IPS-20b (cell line): ENCODE measurements around the gene GPRIN1.

Source experiments
- H3K27ac ChIP-seq: one replicate; pipeline ENCODE4 v1.5.1; 2013; ENCODE audit warnings: low read length
- H3K27me3 ChIP-seq: 2 replicates; pipeline ENCODE4 v1.6.1; 2013; ENCODE audit warnings: mild to moderate bottlenecking, low read length, inconsistent platforms; ENCODE audit not compliant: insufficient read depth
- H3K36me3 ChIP-seq: 2 replicates; pipeline ENCODE4 v1.6.1; 2013; ENCODE audit warnings: low read depth, mild to moderate bottlenecking, inconsistent platforms, low read length, moderate library complexity; ENCODE audit not compliant: insufficient read depth
- H3K4me1 ChIP-seq: 2 replicates; pipeline ENCODE4 v1.6.1; 2013; ENCODE audit warnings: mild to moderate bottlenecking, control low read depth, inconsistent platforms, low read length, moderate library complexity; ENCODE audit not compliant: insufficient read depth
- H3K4me3 ChIP-seq: 2 replicates; pipeline ENCODE4 v1.5.1; 2013; ENCODE audit warnings: mild to moderate bottlenecking, low read length, inconsistent platforms
- H3K9ac ChIP-seq: 2 replicates; pipeline ENCODE4 v1.6.1; 2013; ENCODE audit warnings: low read depth, mild to moderate bottlenecking, inconsistent platforms, low read length, moderate library complexity
- H3K9me3 ChIP-seq: 2 replicates; pipeline ENCODE4 v1.6.1; 2013; ENCODE audit warnings: mild to moderate bottlenecking, low read depth, low read length, inconsistent platforms; ENCODE audit not compliant: insufficient read depth

The GPRIN1 gene

DNA sequence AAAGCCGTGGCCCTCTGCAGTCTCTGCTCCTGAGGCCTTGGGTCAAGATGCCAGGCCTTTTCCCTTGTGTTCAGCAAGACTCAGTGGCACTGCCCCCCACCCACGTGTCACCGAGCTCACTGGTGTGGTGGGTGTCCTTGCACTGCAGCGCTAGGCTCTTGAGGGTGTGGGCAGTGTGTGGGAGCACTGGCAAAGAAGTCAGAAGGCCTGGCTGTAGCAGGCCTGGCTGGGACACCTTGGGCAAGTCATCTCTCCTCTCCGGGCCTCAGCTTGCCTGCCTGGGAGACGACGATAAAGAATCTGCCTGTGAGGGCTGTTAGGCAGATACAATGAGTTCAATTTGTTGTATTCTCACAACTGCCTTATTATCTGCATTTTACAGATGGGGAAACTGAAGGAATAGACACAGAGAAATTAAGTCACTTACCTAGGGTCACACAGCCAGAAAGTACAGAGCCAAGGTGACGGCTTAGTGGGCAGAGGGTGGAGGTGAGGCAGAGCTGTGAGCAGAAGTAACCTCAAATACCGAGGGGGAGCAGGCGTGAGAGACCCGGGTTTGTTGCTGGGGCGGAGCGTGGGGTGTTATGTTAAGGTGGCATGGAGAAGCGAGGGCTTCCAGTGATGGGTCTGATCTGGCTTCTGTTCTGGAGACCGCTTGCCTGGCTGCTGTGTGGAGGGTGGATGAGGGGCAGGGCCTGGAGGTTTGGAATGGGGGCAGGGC, 38.7 kb upstream of the GPRIN1 start:
- peak overlapping the region; percentile 90; the same call in 1 of the 2 replicates for H3K9ac ChIP-seq
- no peak overlapping the region for H3K27ac ChIP-seq
- peak overlapping the region; percentile 87; the same call in 1 of the 2 replicates for H3K4me3 ChIP-seq

GRCh38 chr5:176647843-176648473, 38.0 kb upstream of the GPRIN1 start:
- peak overlapping the region; percentile 87 for H3K4me3 ChIP-seq
- H3K9me3 ChIP-seq = no peaks in the 10 kb centered on the region
- H3K36me3 ChIP-seq = peaks cover 5% of the 10 kb centered on the region; the same call in 1 of the 2 replicates
- H3K27me3 ChIP-seq = no peaks in the 10 kb centered on the region
- peaks cover 10% of the 10 kb centered on the region; the same call in 1 of the 2 replicates for H3K4me1 ChIP-seq
- H3K27ac ChIP-seq = no peak overlapping the region
- peak overlapping the region; percentile 90; the same call in 1 of the 2 replicates for H3K9ac ChIP-seq

More for the DNA sequence above, 38.7 kb upstream of the GPRIN1 start:
- Histone ChIP-seq H3K36me3 (peaks cover 12% of the 10 kb centered on the region), H3K4me1 (peaks cover 10% of the 10 kb centered on the region; the same call in 1 of the 2 replicates), H3K9me3 (no peaks in the 10 kb centered on the region), H3K27me3 (no peaks in the 10 kb centered on the region)

- H3K27ac ChIP-seq = no peak within 1 kb of the TSS
- H3K4me3 ChIP-seq = peak within 1 kb of the TSS; percentile 87
- peak within 1 kb of the TSS; percentile 90; the same call in 1 of the 2 replicates for H3K9ac ChIP-seq
- H3K4me1 ChIP-seq = peaks cover 10% of the 10 kb centered on the region; the same call in 1 of the 2 replicates
- no peaks in the 10 kb centered on the region for H3K27me3 ChIP-seq
- no peaks in the 10 kb centered on the region for H3K36me3 ChIP-seq
- H3K9me3 ChIP-seq = no peaks in the 10 kb centered on the region
Observed at GRCh38 chr5:176647030-176647842, 37.3 kb upstream of the GPRIN1 start, which contains the start of gene TSPAN17. Gene TSPAN17 (plus strand): TSS chr5:176647484. CDS start chr5:176647616, 132 bp downstream.

- Histone ChIP-seq H3K36me3 (no peaks in the 10 kb centered on the region), H3K27me3 (no peaks in the 10 kb centered on the region), H3K27ac (no peak overlapping the region), H3K4me1 (peaks cover 10% of the 10 kb centered on the region; the same call in 1 of the 2 replicates), H3K4me3 (peak overlapping the region; percentile 47; the same call in 1 of the 2 replicates), H3K9me3 (no peaks in the 10 kb centered on the region), H3K9ac (peak overlapping the region; percentile 69; the same call in 1 of the 2 replicates)
Observed at GRCh38 chr5:176646707-176647029, 36.7 kb upstream of the GPRIN1 start.

DNA sequence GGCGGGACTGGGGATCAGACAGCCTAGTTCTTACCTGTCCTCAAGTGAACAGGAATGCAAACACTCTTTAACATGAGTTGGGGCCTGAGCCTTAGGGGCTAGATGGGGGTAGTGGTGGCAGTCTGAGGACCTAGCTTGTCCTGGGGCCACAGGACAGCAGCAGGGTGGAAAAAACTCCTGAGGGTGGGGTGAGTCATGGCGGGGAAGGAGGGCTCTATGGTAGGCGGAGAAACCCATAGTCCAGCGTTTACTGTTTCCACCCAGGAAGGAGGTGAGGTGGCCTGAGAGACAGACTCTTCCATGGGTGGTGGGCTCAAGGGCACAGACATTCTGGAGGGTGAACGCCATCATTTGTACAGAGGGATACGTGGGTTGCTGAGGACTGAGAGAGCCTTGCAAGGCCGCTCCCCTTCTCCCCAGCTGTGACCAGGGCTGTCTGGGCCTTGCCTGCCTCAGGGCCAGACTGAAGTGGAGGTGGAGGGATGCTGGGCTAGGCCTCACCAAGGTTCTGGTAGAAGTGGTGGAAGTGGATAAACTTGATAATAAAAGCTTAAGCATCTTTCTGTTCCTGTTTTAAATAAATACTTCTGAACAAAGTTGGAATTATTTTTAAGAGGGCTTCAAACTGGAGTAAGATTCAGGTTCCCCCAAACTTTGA, 36.2 kb upstream of the GPRIN1 start:
- Histone ChIP-seq H3K27ac (no peak overlapping the region), H3K4me1 (peaks cover 10% of the 10 kb centered on the region; the same call in 1 of the 2 replicates), H3K9ac (peak overlapping the region; percentile 69; the same call in 1 of the 2 replicates), H3K27me3 (no peaks in the 10 kb centered on the region), H3K36me3 (no peaks in the 10 kb centered on the region), H3K9me3 (no peaks in the 10 kb centered on the region), H3K4me3 (no peak overlapping the region; the same call in 1 of the 2 replicates)

DNA sequence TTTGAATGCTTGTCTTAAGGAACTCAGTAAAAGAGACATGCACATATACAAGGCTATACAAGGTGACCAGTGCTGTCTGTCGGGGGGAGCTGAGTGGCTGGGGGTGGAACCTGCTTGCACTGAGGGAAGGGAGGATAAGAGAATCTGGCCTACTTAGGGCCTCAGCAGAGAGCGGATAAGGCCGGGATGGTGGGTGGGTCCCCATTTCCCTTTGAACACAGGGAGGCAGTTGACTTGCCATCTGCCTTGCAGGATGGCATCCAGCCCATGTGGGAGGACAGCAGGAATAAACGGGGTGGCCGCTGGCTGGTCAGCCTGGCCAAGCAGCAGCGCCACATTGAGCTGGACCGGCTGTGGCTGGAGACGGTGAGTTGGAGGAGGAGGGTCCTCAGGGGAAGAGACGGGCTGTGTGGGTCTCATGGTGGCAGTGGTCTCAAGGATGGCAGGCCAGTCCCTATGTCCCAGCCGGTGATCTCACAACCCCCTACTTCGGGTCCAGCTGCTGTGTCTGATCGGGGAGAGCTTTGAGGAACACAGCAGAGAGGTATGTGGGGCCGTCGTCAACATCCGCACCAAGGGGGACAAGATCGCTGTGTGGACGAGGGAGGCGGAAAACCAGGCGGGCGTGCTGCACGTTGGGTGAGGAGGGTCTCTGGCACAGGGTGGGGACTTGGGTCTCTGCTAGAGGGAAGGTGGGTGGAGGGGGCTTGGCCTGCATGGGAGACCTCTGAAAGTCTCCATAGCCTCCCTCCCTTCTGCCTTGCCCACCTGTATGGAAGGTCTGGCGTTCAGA, 35.1 kb upstream of the GPRIN1 start:
- Histone ChIP-seq H3K36me3 (no peaks in the 10 kb centered on the region), H3K4me1 (peaks cover 9% of the 10 kb centered on the region; the same call in 1 of the 2 replicates), H3K9me3 (no peaks in the 10 kb centered on the region), H3K27me3 (no peaks in the 10 kb centered on the region), H3K4me3 (no peak overlapping the region), H3K27ac (no peak overlapping the region), H3K9ac (no peak overlapping the region)

- H3K27me3 ChIP-seq = no peaks in the 10 kb centered on the region
- peaks cover 6% of the 10 kb centered on the region; the same call in 1 of the 2 replicates for H3K4me1 ChIP-seq
- H3K27ac ChIP-seq = no peak overlapping the region
- no peaks in the 10 kb centered on the region for H3K9me3 ChIP-seq
- no peak overlapping the region for H3K4me3 ChIP-seq
- no peak overlapping the region for H3K9ac ChIP-seq
- no peaks in the 10 kb centered on the region for H3K36me3 ChIP-seq
Observed at GRCh38 chr5:176644294-176644693, 34.3 kb upstream of the GPRIN1 start.

GRCh38 chr5:176643491-176644219, 33.7 kb upstream of the GPRIN1 start:
- Histone ChIP-seq H3K9me3 (no peaks in the 10 kb centered on the region), H3K9ac (no peak overlapping the region), H3K4me3 (no peak overlapping the region), H3K36me3 (no peaks in the 10 kb centered on the region), H3K4me1 (peaks cover 6% of the 10 kb centered on the region; the same call in 1 of the 2 replicates), H3K27ac (no peak overlapping the region), H3K27me3 (no peaks in the 10 kb centered on the region)

- no peak overlapping the region for H3K4me3 ChIP-seq
- H3K9ac ChIP-seq = no peak overlapping the region
- peaks cover 4% of the 10 kb centered on the region; the same call in 1 of the 2 replicates for H3K27me3 ChIP-seq
- H3K4me1 ChIP-seq = peaks cover 6% of the 10 kb centered on the region; the same call in 1 of the 2 replicates
- H3K27ac ChIP-seq = no peak overlapping the region
- no peaks in the 10 kb centered on the region for H3K36me3 ChIP-seq
- no peaks in the 10 kb centered on the region for H3K9me3 ChIP-seq
Observed at GRCh38 chr5:176642675-176643490, 32.9 kb upstream of the GPRIN1 start.
